Calu3 (cell line): ENCODE measurements around the gene LRTM2. TPM values are rescaled to one million over a fixed set of nuclear protein-coding genes. Genes with fewer than 3 reads are reported as not detected.

Experiments used
- BruUV-seq: library from RNA; stranded (reverse); fragments of 400-500 nt; replicated peaks from 2 replicates; lab custom pipeline; 2021; lab: Mats Ljungman, UMichigan
- CTCF ChIA-PET: fragments of 300-600 bp; sonication (Branson Sonifier 250); formaldehyde crosslinking; loops from one replicate; lab custom pipeline; 2022; ENCODE audit warnings: antibody characterized with exemption; lab: Charles Lee
- DNase-seq: peaks from one replicate; pipeline ENCODE4 v3.0.0; 2022
- H3K27ac Mint-ChIP-seq: one replicate; pipeline ENCODE4 v1.8.0; 2022; ENCODE audit warnings: mixed read lengths; ENCODE audit not compliant: unreplicated experiment
- H3K27me3 Mint-ChIP-seq: one replicate; pipeline ENCODE4 v1.8.0; 2022; ENCODE audit warnings: mixed read lengths; ENCODE audit not compliant: unreplicated experiment
- H3K36me3 Mint-ChIP-seq: one replicate; pipeline ENCODE4 v1.8.0; 2022; ENCODE audit warnings: mild to moderate bottlenecking, moderate library complexity, mixed read lengths; ENCODE audit not compliant: insufficient read depth, unreplicated experiment
- H3K4me1 Mint-ChIP-seq: one replicate; pipeline ENCODE4 v1.8.0; 2022; ENCODE audit warnings: mild to moderate bottlenecking, low read depth, mixed read lengths; ENCODE audit not compliant: unreplicated experiment
- H3K4me3 Mint-ChIP-seq: one replicate; pipeline ENCODE4 v1.8.0; 2022; ENCODE audit warnings: mild to moderate bottlenecking, low read depth, moderate library complexity, mixed read lengths; ENCODE audit not compliant: unreplicated experiment
- H3K9me3 Mint-ChIP-seq: one replicate; pipeline ENCODE4 v1.8.0; 2022; ENCODE audit warnings: low read depth, mixed read lengths; ENCODE audit not compliant: unreplicated experiment
- intact Hi-C: fragments of 100-400 bp; cut with micrococcal nuclease; formaldehyde crosslinking; loops from one replicate; pipeline ENCODE4 v1.10.0; 2022; ENCODE audit not compliant: unreplicated experiment
- total RNA-seq: library from RNA; stranded (reverse); gene quantifications from 2 replicates; pipeline ENCODE4 v1.2.3, GENCODE V29; 2022
- TF ChIP-seq, protein P1 (sequence below): fragments of 200-600 bp; IDR thresholded peaks from one replicate; pipeline ENCODE4 v1.8.0; 2022; ENCODE audit warnings: antibody characterized with exemption; ENCODE audit not compliant: unreplicated experiment

LRTM2 gene
- total RNA-seq, 1 experiment from 2014 or later: not detected

- TF ChIP-seq, protein P1, sequence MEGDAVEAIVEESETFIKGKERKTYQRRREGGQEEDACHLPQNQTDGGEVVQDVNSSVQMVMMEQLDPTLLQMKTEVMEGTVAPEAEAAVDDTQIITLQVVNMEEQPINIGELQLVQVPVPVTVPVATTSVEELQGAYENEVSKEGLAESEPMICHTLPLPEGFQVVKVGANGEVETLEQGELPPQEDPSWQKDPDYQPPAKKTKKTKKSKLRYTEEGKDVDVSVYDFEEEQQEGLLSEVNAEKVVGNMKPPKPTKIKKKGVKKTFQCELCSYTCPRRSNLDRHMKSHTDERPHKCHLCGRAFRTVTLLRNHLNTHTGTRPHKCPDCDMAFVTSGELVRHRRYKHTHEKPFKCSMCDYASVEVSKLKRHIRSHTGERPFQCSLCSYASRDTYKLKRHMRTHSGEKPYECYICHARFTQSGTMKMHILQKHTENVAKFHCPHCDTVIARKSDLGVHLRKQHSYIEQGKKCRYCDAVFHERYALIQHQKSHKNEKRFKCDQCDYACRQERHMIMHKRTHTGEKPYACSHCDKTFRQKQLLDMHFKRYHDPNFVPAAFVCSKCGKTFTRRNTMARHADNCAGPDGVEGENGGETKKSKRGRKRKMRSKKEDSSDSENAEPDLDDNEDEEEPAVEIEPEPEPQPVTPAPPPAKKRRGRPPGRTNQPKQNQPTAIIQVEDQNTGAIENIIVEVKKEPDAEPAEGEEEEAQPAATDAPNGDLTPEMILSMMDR: no peak
- CTCF ChIA-PET: no interaction called here
- Mint-ChIP-seq H3K27me3 (peaks cover 94% of the 10 kb centered on the region), H3K27ac (no peak overlapping the region), H3K4me3 (no peak overlapping the region), H3K36me3 (no peaks in the 10 kb centered on the region), H3K4me1 (no peaks in the 10 kb centered on the region), H3K9me3 (no peaks in the 10 kb centered on the region)
- no peak for DNase-seq
- no TSS peak for BruUV-seq
- intact Hi-C loops: no loop called here
These were observed 61.6 kb downstream of the LRTM2 start for GRCh38 chr12:1881936-1882335.

DNA sequence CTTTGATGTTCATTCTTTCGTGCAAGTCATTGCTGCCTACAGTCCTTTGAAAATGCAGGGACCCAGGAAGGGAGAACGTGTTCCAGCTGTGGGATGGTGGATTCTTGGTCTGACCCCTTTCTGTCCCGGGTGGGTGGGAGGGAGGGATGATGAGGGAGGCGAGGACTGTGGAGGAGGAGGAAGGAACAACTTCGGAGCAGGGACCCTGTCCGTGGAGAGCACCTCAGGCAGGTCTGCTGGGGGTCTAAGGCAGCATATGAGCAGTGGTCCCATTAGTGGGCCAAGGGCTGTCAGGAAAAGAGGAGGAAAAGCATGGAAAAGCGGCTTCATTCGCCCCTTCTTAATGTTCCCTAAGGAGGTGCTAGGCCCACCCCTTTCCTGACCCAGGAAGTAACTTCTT, 62.0 kb downstream of the LRTM2 start:
- Mint-ChIP-seq H3K4me3 (no peak overlapping the region), H3K27ac (no peak overlapping the region), H3K4me1 (no peaks in the 10 kb centered on the region), H3K9me3 (no peaks in the 10 kb centered on the region), H3K36me3 (no peaks in the 10 kb centered on the region), H3K27me3 (peaks cover 94% of the 10 kb centered on the region)
- CTCF ChIA-PET: no interaction called here
- TF ChIP-seq, protein P1: no peak
- no TSS peak for BruUV-seq
- intact Hi-C loops: no loop called here
- DNase-seq: no peak

DNA sequence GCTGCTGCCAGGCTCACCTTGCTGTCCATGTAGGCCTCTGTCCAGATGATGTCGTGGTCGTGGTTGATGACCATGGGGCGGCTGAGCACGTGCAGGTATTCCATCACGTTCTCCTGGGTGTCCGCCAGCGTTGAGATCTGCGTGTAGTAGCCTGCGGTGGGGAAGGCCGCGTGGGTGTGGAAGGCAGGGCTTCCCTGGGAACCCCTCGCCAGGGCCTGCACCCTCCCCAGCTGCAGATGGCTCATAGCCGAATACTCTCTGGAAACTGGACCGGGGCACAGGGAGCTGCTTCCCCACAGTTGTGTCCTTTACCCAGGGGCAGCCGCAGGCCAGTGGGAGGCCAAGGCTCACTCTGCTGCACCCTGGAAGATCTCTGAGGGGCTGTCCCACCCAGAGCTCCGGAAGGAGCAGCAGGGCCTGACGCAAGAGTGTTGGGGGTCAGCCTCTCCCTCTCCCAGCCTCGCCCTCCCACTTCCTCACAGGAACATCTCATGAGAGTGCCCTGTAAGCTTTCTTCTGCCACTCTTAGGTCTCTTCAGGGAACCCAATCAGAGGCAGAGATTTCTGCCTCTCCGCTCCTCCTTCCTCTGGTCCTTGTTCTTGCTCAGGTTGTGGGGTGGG, 62.6 kb downstream of the LRTM2 start:
- Mint-ChIP-seq H3K36me3 (no peaks in the 10 kb centered on the region), H3K4me1 (no peaks in the 10 kb centered on the region), H3K27ac (no peak overlapping the region), H3K27me3 (peaks cover 94% of the 10 kb centered on the region), H3K9me3 (no peaks in the 10 kb centered on the region), H3K4me3 (no peak overlapping the region)
- no peak for DNase-seq
- TF ChIP-seq, protein P1: no peak
- intact Hi-C loops: no loop called here
- BruUV-seq: no TSS peak
- CTCF ChIA-PET: no interaction called here

DNA sequence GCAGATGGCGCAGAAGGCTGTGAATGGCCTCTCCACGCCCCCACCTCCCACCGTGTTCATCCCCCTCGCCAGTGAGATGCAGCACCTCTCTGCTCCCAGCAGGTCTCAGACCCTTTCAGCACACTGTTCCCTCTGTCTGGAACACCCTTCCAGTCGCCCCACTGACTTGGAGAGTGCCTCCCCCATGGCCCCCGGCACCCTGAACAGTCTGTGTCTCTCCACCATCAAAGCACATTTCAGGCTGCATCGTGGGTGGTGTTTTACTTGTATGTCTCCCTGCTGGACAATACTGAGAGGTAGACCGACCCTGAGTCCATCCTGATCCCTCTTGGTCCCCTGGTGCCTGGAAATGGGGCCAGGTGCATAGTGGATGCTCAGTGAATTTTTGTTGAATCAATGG, 63.1 kb downstream of the LRTM2 start:
- no TSS peak for BruUV-seq
- Mint-ChIP-seq H3K4me3 (no peak overlapping the region), H3K27me3 (peaks cover 94% of the 10 kb centered on the region), H3K27ac (no peak overlapping the region), H3K9me3 (no peaks in the 10 kb centered on the region), H3K36me3 (no peaks in the 10 kb centered on the region), H3K4me1 (no peaks in the 10 kb centered on the region)
- DNase-seq: no peak
- CTCF ChIA-PET: no interaction called here
- intact Hi-C loops: no loop called here
- TF ChIP-seq, protein P1: no peak
